GM12892 (cell line): ENCODE results near the gene RASGRP1.

ENCODE experiments used
- POLR2A ChIP-seq: IDR thresholded peaks from 2 replicates; pipeline ENCODE4 v1.6.1; 2011; ENCODE audit warnings: low read depth, low read length, control low read depth
- POLR2AphosphoS5 ChIP-seq: IDR thresholded peaks from 2 replicates; pipeline ENCODE4 v1.6.1; 2011; ENCODE audit warnings: low read depth, low read length, control low read depth
- TAF1 ChIP-seq: IDR thresholded peaks from 2 replicates; pipeline ENCODE4 v1.6.1; 2011; ENCODE audit warnings: low read depth, mild to moderate bottlenecking, control low read depth, low read length, borderline replicate concordance

- TF ChIP-seq TAF1 (no peak), POLR2AphosphoS5 (no peak), POLR2A (no peak)
Measured at GRCh38 chr15:38487378-38487777, 77.2 kb downstream of the RASGRP1 start.
